IMR-90 (cell line): ENCODE results near the gene TPP2. TPM values are rescaled to one million over a fixed set of nuclear protein-coding genes. Genes with fewer than 3 reads are reported as not detected.

Experiments
- ATAC-seq: fragments of 200-7000 bp; cut with Tn5 transposase; 2 replicates; pipeline ENCODE4 v1.9.1; 2020; ENCODE audit warnings: low read depth, mild to moderate bottlenecking, moderate library complexity
- BruUV-seq: library from RNA; stranded (reverse); fragments of 400-500 nt; replicated peaks from 2 replicates; lab custom pipeline; 2021; lab: Mats Ljungman, UMichigan
- CTCF ChIA-PET: fragments of 300-600 bp; formaldehyde crosslinking; extraction: SDS; loops from one replicate; lab custom pipeline; 2021; ENCODE audit warnings: antibody characterized with exemption; lab: Yijun Ruan, JAX
- POLR2A ChIA-PET: fragments of 300-600 bp; sonication (Branson Sonifier 250); formaldehyde crosslinking; loops from one replicate; lab custom pipeline; 2022; ENCODE audit warnings: antibody characterized with exemption; ENCODE audit not compliant: unreplicated experiment; lab: Charles Lee
- DNase-seq: peaks from one replicate; pipeline ENCODE4 v3.0.0; 2013
- H2AFZ ChIP-seq: replicated peaks from 2 replicates; pipeline ENCODE3; 2013; ENCODE audit warnings: low read length, mild to moderate bottlenecking; ENCODE audit not compliant: poor library complexity
- H2AK5ac ChIP-seq: 2 replicates; pipeline ENCODE4 v1.6.1; 2013; ENCODE audit warnings: low read depth, low read length, inconsistent platforms
- H2AK9ac ChIP-seq: replicated peaks from 2 replicates; pipeline ENCODE3; 2013; ENCODE audit warnings: mild to moderate bottlenecking, low read depth, low read length, moderate library complexity; ENCODE audit not compliant: poor library complexity
- H2BK120ac ChIP-seq: 2 replicates; pipeline ENCODE4 v1.6.1; 2013; ENCODE audit warnings: low read depth, low read length, inconsistent platforms
- H2BK15ac ChIP-seq: 3 replicates; pipeline ENCODE4 v1.6.1; 2013; ENCODE audit warnings: low read depth, low read length, inconsistent platforms
- H2BK20ac ChIP-seq: 2 replicates; pipeline ENCODE4 v1.6.1; 2013; ENCODE audit warnings: low read depth, mild to moderate bottlenecking, inconsistent platforms, low read length, moderate library complexity
- H2BK5ac ChIP-seq: 2 replicates; pipeline ENCODE4 v1.6.1; 2013; ENCODE audit warnings: mild to moderate bottlenecking, low read depth, low read length, inconsistent platforms; ENCODE audit not compliant: poor library complexity, severe bottlenecking
- H3K14ac ChIP-seq: replicated peaks from 2 replicates; pipeline ENCODE4 v1.6.1; 2013; ENCODE audit warnings: low read depth, low read length, inconsistent platforms
- H3K18ac ChIP-seq: 2 replicates; pipeline ENCODE4 v1.6.1; 2013; ENCODE audit warnings: low read depth, low read length, control low read depth
- H3K23ac ChIP-seq: 2 replicates; pipeline ENCODE4 v1.6.1; 2013; ENCODE audit warnings: low read depth, low read length, inconsistent platforms
- H3K27ac ChIP-seq: 2 replicates; pipeline ENCODE4 v1.5.1; 2013; ENCODE audit warnings: mild to moderate bottlenecking, control low read depth, low read length; ENCODE audit not compliant: insufficient read depth
- H3K27me3 ChIP-seq: 2 replicates; pipeline ENCODE4 v1.6.1; 2013; ENCODE audit warnings: low read length; ENCODE audit not compliant: control insufficient read depth, insufficient read depth
- H3K36me3 ChIP-seq: 2 replicates; pipeline ENCODE4 v1.6.1; 2013; ENCODE audit warnings: low read length, mixed read lengths; ENCODE audit not compliant: control insufficient read depth, insufficient read depth
- H3K4ac ChIP-seq: 2 replicates; pipeline ENCODE4 v1.6.1; 2013; ENCODE audit warnings: low read depth, low read length, inconsistent platforms
- H3K4me1 ChIP-seq: 2 replicates; pipeline ENCODE4 v1.6.1; 2013; ENCODE audit warnings: low read length, mixed read lengths; ENCODE audit not compliant: control insufficient read depth, insufficient read depth
- H3K4me2 ChIP-seq: 2 replicates; pipeline ENCODE4 v1.6.1; 2013; ENCODE audit warnings: low read depth, mild to moderate bottlenecking, control low read depth, low read length, moderate library complexity
- H3K4me3 ChIP-seq: 2 replicates; pipeline ENCODE4 v1.5.1; 2013; ENCODE audit warnings: low read depth, mild to moderate bottlenecking, control low read depth, low read length, moderate library complexity; ENCODE audit not compliant: insufficient read depth
- H3K56ac ChIP-seq: 2 replicates; pipeline ENCODE4 v1.6.1; 2013; ENCODE audit warnings: low read length, inconsistent platforms; ENCODE audit not compliant: insufficient read depth; ENCODE audit errors: extremely low read depth
- H3K79me1 ChIP-seq, 2 experiments: 2 replicates each; pipeline ENCODE4 v1.6.1; 2013; ENCODE audit warnings: low read length in 2 of 2, inconsistent platforms in 1 of 2, low read depth in 1 of 2
- H3K9ac ChIP-seq: 2 replicates; pipeline ENCODE4 v1.6.1; 2013; ENCODE audit warnings: low read depth, low read length, control low read depth
- H3K9me1 ChIP-seq: 2 replicates; pipeline ENCODE4 v1.6.1; 2013; ENCODE audit warnings: low read length, inconsistent platforms; ENCODE audit not compliant: insufficient read depth
- H3K9me3 ChIP-seq: 2 replicates; pipeline ENCODE4 v1.6.1; 2013; ENCODE audit warnings: low read length; ENCODE audit not compliant: control insufficient read depth, insufficient read depth
- H4K20me1 ChIP-seq: 2 replicates; pipeline ENCODE4 v1.6.1; 2013; ENCODE audit warnings: low read length, inconsistent platforms; ENCODE audit not compliant: insufficient read depth
- H4K5ac ChIP-seq: 2 replicates; pipeline ENCODE4 v1.6.1; 2013; ENCODE audit warnings: mild to moderate bottlenecking, low read depth, low read length, control low read depth
- H4K8ac ChIP-seq, 2 experiments: 2 replicates each; pipeline ENCODE4 v1.6.1; 2013; ENCODE audit warnings: low read depth in 2 of 2, low read length in 2 of 2, control low read depth in 1 of 2, inconsistent platforms in 1 of 2
- H4K91ac ChIP-seq: 2 replicates; pipeline ENCODE4 v1.6.1; 2013; ENCODE audit warnings: low read depth, low read length, inconsistent platforms; ENCODE audit not compliant: insufficient read depth
- BHLHE40 ChIP-seq: fragments of 150-350 bp; IDR thresholded peaks from 2 replicates; pipeline ENCODE4 v1.6.1; 2016; ENCODE audit warnings: mild to moderate bottlenecking, low read depth, low read length
- CEBPB ChIP-seq: IDR thresholded peaks from 2 replicates; pipeline ENCODE4 v1.6.1; 2012; ENCODE audit warnings: low read depth, low read length, improper control_type of control experiment
- CHD1 ChIP-seq: IDR thresholded peaks from 2 replicates; pipeline ENCODE4 v1.6.1; 2012; ENCODE audit warnings: low read depth, low read length, improper control_type of control experiment
- CTCF ChIP-seq: conservative IDR thresholded peaks from 2 replicates; pipeline ENCODE4 v1.5.1; 2012; ENCODE audit warnings: mild to moderate bottlenecking, low read depth, low read length, improper control_type of control experiment
- ELK1 ChIP-seq: fragments of 150-350 bp; IDR thresholded peaks from 2 replicates; pipeline ENCODE4 v1.6.1; 2016; ENCODE audit warnings: low read depth, mild to moderate bottlenecking, low read length, moderate library complexity, borderline replicate concordance
- FOS ChIP-seq: fragments of 150-350 bp; IDR thresholded peaks from 2 replicates; pipeline ENCODE4 v1.6.1; 2016; ENCODE audit warnings: low read depth, low read length
- MAFK ChIP-seq: IDR thresholded peaks from 2 replicates; pipeline ENCODE4 v1.6.1; 2012; ENCODE audit warnings: low read depth, low read length, improper control_type of control experiment
- MAZ ChIP-seq: IDR thresholded peaks from 2 replicates; pipeline ENCODE4 v1.6.1; 2012; ENCODE audit warnings: low read depth, mild to moderate bottlenecking, low read length, improper control_type of control experiment, moderate library complexity, borderline replicate concordance
- MXI1 ChIP-seq: IDR thresholded peaks from 2 replicates; pipeline ENCODE4 v1.6.1; 2012; ENCODE audit warnings: low read depth, mild to moderate bottlenecking, low read length, moderate library complexity, borderline replicate concordance
- NFE2L2 ChIP-seq: fragments of 150-350 bp; IDR thresholded peaks from 2 replicates; pipeline ENCODE4 v1.6.1; 2016; ENCODE audit warnings: low read depth, mild to moderate bottlenecking, low read length
- POLR2A ChIP-seq: IDR thresholded peaks from 2 replicates; pipeline ENCODE4 v1.6.1; 2012; ENCODE audit warnings: mild to moderate bottlenecking, low read depth, low read length
- RAD21 ChIP-seq: IDR thresholded peaks from 2 replicates; pipeline ENCODE4 v1.6.1; 2012; ENCODE audit warnings: low read length, improper control_type of control experiment
- RCOR1 ChIP-seq: IDR thresholded peaks from 2 replicates; pipeline ENCODE4 v1.6.1; 2012; ENCODE audit warnings: mild to moderate bottlenecking, low read length, improper control_type of control experiment; ENCODE audit not compliant: insufficient replicate concordance
- RFX5 ChIP-seq: IDR thresholded peaks from 2 replicates; pipeline ENCODE4 v1.8.0; 2012; ENCODE audit warnings: low read depth, mild to moderate bottlenecking, low read length, moderate library complexity
- SMC3 ChIP-seq: fragments of 150-350 bp; IDR thresholded peaks from 2 replicates; pipeline ENCODE4 v1.6.1; 2016; ENCODE audit warnings: low read depth, mild to moderate bottlenecking, antibody characterized with exemption, low read length, moderate library complexity
- USF2 ChIP-seq: fragments of 150-350 bp; IDR thresholded peaks from 2 replicates; pipeline ENCODE4 v1.6.1; 2017; ENCODE audit warnings: mild to moderate bottlenecking, antibody characterized with exemption, low read length, low read depth
- WGBS, 2 experiments: methylation state at CpG; one replicate each; pipeline versions ENCODE4 v1.1.5 to v1.1.7; 2013; ENCODE audit warnings: missing lambda C conversion rate in 2 of 2; ENCODE audit not compliant: insufficient read length in 1 of 2; ENCODE audit errors: extremely low coverage in 2 of 2; 5-methylcytosine and 5-hydroxymethylcytosine counted together
- dilution Hi-C: fragments of 300-500 bp; cut with HindIII; formaldehyde crosslinking; loops from one replicate; pipeline ENCODE4 v1.14.3; 2018; ENCODE audit warnings: low sequenced_read_pairs; ENCODE audit not compliant: unreplicated experiment
- in situ Hi-C: fragments of 300-500 bp; cut with MboI; formaldehyde crosslinking; loops from 3 replicates; pipeline ENCODE4 v1.14.3; 2019; ENCODE audit warnings: low sequenced_read_pairs, inconsistent platforms, mixed read lengths
- intact Hi-C: fragments of 100-400 bp; cut with micrococcal nuclease; formaldehyde crosslinking; loops from 2 replicates; pipeline ENCODE4 v1.10.0; 2022
- polyA plus RNA-seq, 3 experiments: library from polyadenylated mRNA; depleted of rRNA; stranded (reverse); fragments of >200 nt; gene quantifications; 2 replicates each; pipeline ENCODE4 v1.2.3, GENCODE V29; 2012; ENCODE audit warnings: low replicate concordance in 1 of 3
- total RNA-seq: library from RNA; depleted of rRNA; stranded (reverse); fragments of >200 nt; gene quantifications from 2 replicates; pipeline ENCODE4 v1.2.3, GENCODE V29; 2012

TPP2 gene
- total and polyA plus RNA-seq, 2 of the 4 experiments (the other 2 are of a cell fraction): 27.6 to 52.9 TPM

DNA sequence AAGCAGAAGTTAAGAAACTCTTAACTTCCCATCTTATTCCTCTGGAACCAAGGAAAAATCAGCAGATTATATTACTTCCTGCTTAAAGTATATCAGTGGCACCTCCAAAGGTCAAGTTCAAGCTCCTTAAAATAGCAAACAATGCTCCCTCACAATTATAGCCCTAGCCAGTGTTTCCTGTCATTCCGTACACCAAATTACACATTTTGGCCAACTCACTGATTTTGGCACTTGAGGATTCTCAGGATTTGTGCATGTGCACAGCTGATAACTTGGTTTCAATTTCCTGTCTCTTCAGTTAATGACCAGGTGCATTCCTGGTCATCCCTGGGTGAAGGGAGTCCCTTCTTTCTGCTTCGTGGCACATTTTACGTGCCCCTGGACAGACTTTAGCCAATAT lies 42.0 kb downstream of the TPP2 start:
- Histone ChIP-seq H3K14ac (no peak overlapping the region), H2AFZ (no peak overlapping the region), H2BK120ac (no peak overlapping the region), H3K56ac (no peak overlapping the region), H3K23ac (no peak overlapping the region), H2BK5ac (no peak overlapping the region), H4K5ac (no peak overlapping the region), H2BK15ac (no peak overlapping the region), H3K27me3 (no peaks in the 10 kb centered on the region), H3K4me3 (no peak overlapping the region), H3K18ac (no peak overlapping the region), H3K9me3 (no peaks in the 10 kb centered on the region), H3K36me3 (peaks cover 39% of the 10 kb centered on the region), H2AK5ac (no peak overlapping the region), H2BK20ac (no peak overlapping the region), H3K27ac (no peak overlapping the region), H3K9ac (no peak overlapping the region), H3K4me2 (no peak overlapping the region), H2AK9ac (no peak overlapping the region), H3K4ac (no peak overlapping the region), H4K20me1 (no peaks in the 10 kb centered on the region), H4K8ac (no peak overlapping the region), H4K91ac (no peak overlapping the region), H3K9me1 (no peaks in the 10 kb centered on the region), H3K79me1 (peaks cover 3 to 6% of the 10 kb centered on the region in 2 experiments; a peak in 2 of 4 replicates), H3K4me1 (no peaks in the 10 kb centered on the region)
- in situ Hi-C loops: no loop called here
- WGBS, 2 experiments: 83% methylated on average over 1 of the region's 3 CpGs; no CpG with 5 or more reads in 1 of the 2 experiments
- DNase-seq: no peak
- dilution Hi-C loops: no loop called here
- ChIA-PET CTCF (no interaction called here), POLR2A (no interaction called here)
- TF ChIP-seq POLR2A (no peak), BHLHE40 (no peak), SMC3 (no peak), MAFK (no peak), ELK1 (no peak), RCOR1 (no peak), CHD1 (no peak), CEBPB (no peak), MAZ (no peak), MXI1 (no peak), FOS (no peak), USF2 (no peak), CTCF (no peak), RAD21 (no peak), NFE2L2 (no peak), RFX5 (no peak)
- BruUV-seq: no TSS peak
- intact Hi-C loops: no loop called here
- no peak for ATAC-seq
